ENCODE data around the gene IQCH.

Gene IQCH

GRCh38 chr15:67274236-67274635, 19.6 kb downstream of the IQCH start:
- TF ChIP-seq CTCF (IDR thresholded peaks at IDR 0.05; ENCODE audit: low read depth, low read length, poor library complexity, severe bottlenecking): no peak
- TF ChIP-seq EZH2phosphoT487 (IDR thresholded peaks at IDR 0.05; ENCODE audit: borderline replicate concordance, low read length): no peak
- Histone ChIP-seq H3K4me1 (ENCODE audit: control insufficient read depth, low read length) (no peaks in the 10 kb centered on the region), H3K9me2 (replicated peaks; ENCODE audit: control insufficient read depth, low read length) (no peaks in the 10 kb centered on the region)

GRCh38 chr15:67276666-67277065, 22.1 kb downstream of the IQCH start:
- Histone ChIP-seq H3K36me3 (ENCODE audit: control insufficient read depth, low read length) (no peaks in the 10 kb centered on the region), H3K9me3 (ENCODE audit: control insufficient read depth, insufficient read depth, low read length) (no peaks in the 10 kb centered on the region), H3K4me1 (ENCODE audit: control insufficient read depth, low read length) (no peaks in the 10 kb centered on the region), H3K4me2 (ENCODE audit: low read length) (no peak overlapping the region), H3K4me3 (ENCODE audit: low read length) (no peak overlapping the region), H3K27ac (ENCODE audit: low read depth, low read length) (no peak overlapping the region), H3F3A (ENCODE audit: control insufficient read depth, insufficient read depth) (no peaks in the 10 kb centered on the region), H4K20me1 (ENCODE audit: control insufficient read depth, insufficient read depth, low read depth, low read length) (no peaks in the 10 kb centered on the region), H3K9me2 (replicated peaks; ENCODE audit: control insufficient read depth, low read length) (no peaks in the 10 kb centered on the region), H3K79me2 (ENCODE audit: control insufficient read depth, low read length) (no peaks in the 10 kb centered on the region), H3K27me3 (ENCODE audit: control insufficient read depth, low read length) (0 out of 2 replicates have a peak, but pooled peaks cover 3% of the 10 kb centered on the region)
- no peak for TF ChIP-seq CTCF (IDR thresholded peaks at IDR 0.05; ENCODE audit: low read depth, low read length, poor library complexity, severe bottlenecking)
- no peak for TF ChIP-seq EZH2phosphoT487 (IDR thresholded peaks at IDR 0.05; ENCODE audit: borderline replicate concordance, low read length)

More at GRCh38 chr15:67274236-67274635, 19.6 kb downstream of the IQCH start:
- no peak overlapping the region for H3K4me2 ChIP-seq (ENCODE audit: low read length)
- H3K27ac ChIP-seq (ENCODE audit: low read depth, low read length): no peak overlapping the region
- H3K9me3 ChIP-seq (ENCODE audit: control insufficient read depth, insufficient read depth, low read length): no peaks in the 10 kb centered on the region
- H3F3A ChIP-seq (ENCODE audit: control insufficient read depth, insufficient read depth): no peaks in the 10 kb centered on the region
- H4K20me1 ChIP-seq (ENCODE audit: control insufficient read depth, insufficient read depth, low read depth, low read length): no peaks in the 10 kb centered on the region
- H3K27me3 ChIP-seq (ENCODE audit: control insufficient read depth, low read length): 0 out of 2 replicates have a peak, but pooled peaks cover 3% of the 10 kb centered on the region
- H3K36me3 ChIP-seq (ENCODE audit: control insufficient read depth, low read length): no peaks in the 10 kb centered on the region
- H3K4me3 ChIP-seq (ENCODE audit: low read length): no peak overlapping the region
- H3K79me2 ChIP-seq (ENCODE audit: control insufficient read depth, low read length): no peaks in the 10 kb centered on the region

GRCh38 chr15:67280217-67280616, 25.6 kb downstream of the IQCH start:
- H3K4me1 ChIP-seq (ENCODE audit: control insufficient read depth, low read length): no peaks in the 10 kb centered on the region
- H3K4me2 ChIP-seq (ENCODE audit: low read length): no peak overlapping the region
- H3K36me3 ChIP-seq (ENCODE audit: control insufficient read depth, low read length): no peaks in the 10 kb centered on the region
- no peaks in the 10 kb centered on the region for H4K20me1 ChIP-seq (ENCODE audit: control insufficient read depth, insufficient read depth, low read depth, low read length)
- no peaks in the 10 kb centered on the region for H3K79me2 ChIP-seq (ENCODE audit: control insufficient read depth, low read length)
- H3K27ac ChIP-seq (ENCODE audit: low read depth, low read length): no peak overlapping the region
- no peaks in the 10 kb centered on the region for H3F3A ChIP-seq (ENCODE audit: control insufficient read depth, insufficient read depth)
- TF ChIP-seq EZH2phosphoT487 (IDR thresholded peaks at IDR 0.05; ENCODE audit: borderline replicate concordance, low read length) (no peak), CTCF (IDR thresholded peaks at IDR 0.05; ENCODE audit: low read depth, low read length, poor library complexity, severe bottlenecking) (no peak)
- no peaks in the 10 kb centered on the region for H3K9me2 ChIP-seq (replicated peaks; ENCODE audit: control insufficient read depth, low read length)
- H3K9me3 ChIP-seq (ENCODE audit: control insufficient read depth, insufficient read depth, low read length): no peaks in the 10 kb centered on the region
- H3K27me3 ChIP-seq (ENCODE audit: control insufficient read depth, low read length): 0 out of 2 replicates have a peak, but pooled peaks cover 3% of the 10 kb centered on the region
- H3K4me3 ChIP-seq (ENCODE audit: low read length): no peak overlapping the region

Data from DOHH2 (cell line).